ENCODE data around the gene UNC5CL. TPM values are rescaled to one million over a fixed set of nuclear protein-coding genes. Genes with fewer than 3 reads are reported as not detected.

UNC5CL gene
- total and polyA plus RNA-seq, 2 experiments from 2014 or later: 3.3 to 13.9 TPM

- no peaks in the 10 kb centered on the region for H3K9me3 ChIP-seq (ENCODE audit: low read depth)
- H3K36me3 ChIP-seq: no peaks in the 10 kb centered on the region
- H3K27ac ChIP-seq: no peak overlapping the region
- TF ChIP-seq CTCF (IDR thresholded peaks at IDR 0.05; ENCODE audit: low read depth, low read length): no peak
- H3K27me3 ChIP-seq: no peaks in the 10 kb centered on the region
- no peaks in the 10 kb centered on the region for H3K4me1 ChIP-seq (ENCODE audit: low read depth)
- H3K4me3 ChIP-seq: no peak overlapping the region
- no peak for DNase-seq (ENCODE audit: low read depth in 1 of 2, low spot score in 1 of 2)
Measured at GRCh38 chr6:40986364-40986763, 52.7 kb downstream of the UNC5CL start.

- TF ChIP-seq CTCF (IDR thresholded peaks at IDR 0.05; ENCODE audit: low read depth, low read length): no peak
- DNase-seq (ENCODE audit: low read depth in 1 of 2, low spot score in 1 of 2): no peak
- Histone ChIP-seq H3K27me3 (no peaks in the 10 kb centered on the region), H3K36me3 (no peaks in the 10 kb centered on the region), H3K27ac (no peak overlapping the region), H3K4me3 (no peak overlapping the region), H3K4me1 (ENCODE audit: low read depth) (no peaks in the 10 kb centered on the region), H3K9me3 (ENCODE audit: low read depth) (no peaks in the 10 kb centered on the region)
Measured at GRCh38 chr6:40983752-40984151, 55.3 kb downstream of the UNC5CL start.

- Histone ChIP-seq H3K36me3 (no peaks in the 10 kb centered on the region), H3K27me3 (no peaks in the 10 kb centered on the region), H3K27ac (no peak overlapping the region), H3K9me3 (ENCODE audit: low read depth) (no peaks in the 10 kb centered on the region), H3K4me1 (ENCODE audit: low read depth) (no peaks in the 10 kb centered on the region), H3K4me3 (no peak overlapping the region)
- TF ChIP-seq CTCF (IDR thresholded peaks at IDR 0.05; ENCODE audit: low read depth, low read length): no peak
- DNase-seq (ENCODE audit: low read depth in 1 of 2, low spot score in 1 of 2): no peak
Measured at GRCh38 chr6:40982917-40983316, 56.1 kb downstream of the UNC5CL start.

GRCh38 chr6:40978687-40979289, 60.2 kb downstream of the UNC5CL start:
- no peaks in the 10 kb centered on the region for H3K27me3 ChIP-seq
- H3K36me3 ChIP-seq: no peaks in the 10 kb centered on the region
- no peak overlapping the region for H3K27ac ChIP-seq
- H3K9me3 ChIP-seq (ENCODE audit: low read depth): no peaks in the 10 kb centered on the region
- no peak for TF ChIP-seq CTCF (IDR thresholded peaks at IDR 0.05; ENCODE audit: low read depth, low read length)
- no peaks in the 10 kb centered on the region for H3K4me1 ChIP-seq (ENCODE audit: low read depth)
- DNase-seq (ENCODE audit: low read depth in 1 of 2, low spot score in 1 of 2): no peak
- no peak overlapping the region for H3K4me3 ChIP-seq

- DNase-seq (ENCODE audit: low read depth in 1 of 2, low spot score in 1 of 2): no peak
- Histone ChIP-seq H3K9me3 (ENCODE audit: low read depth) (no peaks in the 10 kb centered on the region), H3K27ac (no peak overlapping the region), H3K36me3 (no peaks in the 10 kb centered on the region), H3K27me3 (no peaks in the 10 kb centered on the region), H3K4me1 (ENCODE audit: low read depth) (no peaks in the 10 kb centered on the region), H3K4me3 (no peak overlapping the region)
- no peak for TF ChIP-seq CTCF (IDR thresholded peaks at IDR 0.05; ENCODE audit: low read depth, low read length)
Measured at GRCh38 chr6:40977695-40978094, 61.3 kb downstream of the UNC5CL start.
